A549 (cell line): ENCODE measurements around the gene CLEC16A.

Experiments used
- CHD2 ChIP-seq: fragments of 150-350 bp; IDR thresholded peaks from 2 replicates; pipeline ENCODE4 v1.6.1; 2014; ENCODE audit warnings: low read length; ENCODE audit not compliant: partially characterized antibody
- KDM1A ChIP-seq: fragments of 200-600 bp; sonication (generic); IDR thresholded peaks from 2 replicates; pipeline ENCODE4 v1.6.1; 2016; ENCODE audit warnings: low read depth, mild to moderate bottlenecking
- POLR2A ChIP-seq: IDR thresholded peaks from 2 replicates; pipeline ENCODE4 v1.6.1; 2012; ENCODE audit warnings: mild to moderate bottlenecking, low read length
- SMC3 ChIP-seq: fragments of >200 bp; sonication (Bioruptor Twin); formaldehyde crosslinking; IDR thresholded peaks from 3 replicates; pipeline ENCODE4 v1.6.1; 2018; ENCODE audit warnings: inconsistent platforms
- TF ChIP-seq, protein P1 (sequence below): fragments of 200-600 bp; sonication (generic); IDR thresholded peaks from 2 replicates; pipeline ENCODE4 v1.6.1; 2016; ENCODE audit warnings: antibody characterized with exemption, mild to moderate bottlenecking, moderate library complexity
- TF ChIP-seq, protein P2 (sequence below): fragments of >200 bp; sonication (Bioruptor Twin); formaldehyde crosslinking; IDR thresholded peaks from 3 replicates; pipeline ENCODE4 v1.5.1; 2016

DNA sequence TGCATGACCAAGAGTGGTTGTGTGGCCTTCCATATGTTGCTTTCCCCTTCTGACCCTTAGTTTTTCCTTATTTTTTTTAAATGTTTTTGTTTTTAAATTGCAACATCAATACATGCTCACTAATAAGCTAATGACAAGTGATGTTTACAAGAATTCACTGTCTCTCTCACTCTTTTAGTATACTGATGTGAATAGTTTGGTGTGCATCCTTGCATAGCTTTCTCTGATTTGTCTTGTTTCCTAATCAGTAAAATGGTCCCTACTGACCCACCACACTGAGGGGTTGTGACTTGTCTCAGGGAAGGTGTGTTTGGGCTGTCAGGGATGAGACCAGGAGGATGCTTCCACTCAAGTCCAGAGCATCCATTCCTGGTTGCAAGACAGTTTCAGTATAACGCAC, 41.4 kb upstream of the CLEC16A start:
- TF ChIP-seq, protein P1, sequence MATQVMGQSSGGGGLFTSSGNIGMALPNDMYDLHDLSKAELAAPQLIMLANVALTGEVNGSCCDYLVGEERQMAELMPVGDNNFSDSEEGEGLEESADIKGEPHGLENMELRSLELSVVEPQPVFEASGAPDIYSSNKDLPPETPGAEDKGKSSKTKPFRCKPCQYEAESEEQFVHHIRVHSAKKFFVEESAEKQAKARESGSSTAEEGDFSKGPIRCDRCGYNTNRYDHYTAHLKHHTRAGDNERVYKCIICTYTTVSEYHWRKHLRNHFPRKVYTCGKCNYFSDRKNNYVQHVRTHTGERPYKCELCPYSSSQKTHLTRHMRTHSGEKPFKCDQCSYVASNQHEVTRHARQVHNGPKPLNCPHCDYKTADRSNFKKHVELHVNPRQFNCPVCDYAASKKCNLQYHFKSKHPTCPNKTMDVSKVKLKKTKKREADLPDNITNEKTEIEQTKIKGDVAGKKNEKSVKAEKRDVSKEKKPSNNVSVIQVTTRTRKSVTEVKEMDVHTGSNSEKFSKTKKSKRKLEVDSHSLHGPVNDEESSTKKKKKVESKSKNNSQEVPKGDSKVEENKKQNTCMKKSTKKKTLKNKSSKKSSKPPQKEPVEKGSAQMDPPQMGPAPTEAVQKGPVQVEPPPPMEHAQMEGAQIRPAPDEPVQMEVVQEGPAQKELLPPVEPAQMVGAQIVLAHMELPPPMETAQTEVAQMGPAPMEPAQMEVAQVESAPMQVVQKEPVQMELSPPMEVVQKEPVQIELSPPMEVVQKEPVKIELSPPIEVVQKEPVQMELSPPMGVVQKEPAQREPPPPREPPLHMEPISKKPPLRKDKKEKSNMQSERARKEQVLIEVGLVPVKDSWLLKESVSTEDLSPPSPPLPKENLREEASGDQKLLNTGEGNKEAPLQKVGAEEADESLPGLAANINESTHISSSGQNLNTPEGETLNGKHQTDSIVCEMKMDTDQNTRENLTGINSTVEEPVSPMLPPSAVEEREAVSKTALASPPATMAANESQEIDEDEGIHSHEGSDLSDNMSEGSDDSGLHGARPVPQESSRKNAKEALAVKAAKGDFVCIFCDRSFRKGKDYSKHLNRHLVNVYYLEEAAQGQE, result no peak
- TF ChIP-seq, protein P2, sequence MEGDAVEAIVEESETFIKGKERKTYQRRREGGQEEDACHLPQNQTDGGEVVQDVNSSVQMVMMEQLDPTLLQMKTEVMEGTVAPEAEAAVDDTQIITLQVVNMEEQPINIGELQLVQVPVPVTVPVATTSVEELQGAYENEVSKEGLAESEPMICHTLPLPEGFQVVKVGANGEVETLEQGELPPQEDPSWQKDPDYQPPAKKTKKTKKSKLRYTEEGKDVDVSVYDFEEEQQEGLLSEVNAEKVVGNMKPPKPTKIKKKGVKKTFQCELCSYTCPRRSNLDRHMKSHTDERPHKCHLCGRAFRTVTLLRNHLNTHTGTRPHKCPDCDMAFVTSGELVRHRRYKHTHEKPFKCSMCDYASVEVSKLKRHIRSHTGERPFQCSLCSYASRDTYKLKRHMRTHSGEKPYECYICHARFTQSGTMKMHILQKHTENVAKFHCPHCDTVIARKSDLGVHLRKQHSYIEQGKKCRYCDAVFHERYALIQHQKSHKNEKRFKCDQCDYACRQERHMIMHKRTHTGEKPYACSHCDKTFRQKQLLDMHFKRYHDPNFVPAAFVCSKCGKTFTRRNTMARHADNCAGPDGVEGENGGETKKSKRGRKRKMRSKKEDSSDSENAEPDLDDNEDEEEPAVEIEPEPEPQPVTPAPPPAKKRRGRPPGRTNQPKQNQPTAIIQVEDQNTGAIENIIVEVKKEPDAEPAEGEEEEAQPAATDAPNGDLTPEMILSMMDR, result no peak
- TF ChIP-seq CHD2 (no peak), POLR2A (no peak), KDM1A (no peak), SMC3 (no peak)
